Measurements from ENCODE around the gene FAM200B. TPM values are rescaled to one million over a fixed set of nuclear protein-coding genes. Genes with fewer than 3 reads are reported as not detected.

The FAM200B gene
- total and polyA plus RNA-seq, 2 of the 4 experiments (the other 2 are of a cell fraction) = 16.7 to 18.5 TPM

DNA sequence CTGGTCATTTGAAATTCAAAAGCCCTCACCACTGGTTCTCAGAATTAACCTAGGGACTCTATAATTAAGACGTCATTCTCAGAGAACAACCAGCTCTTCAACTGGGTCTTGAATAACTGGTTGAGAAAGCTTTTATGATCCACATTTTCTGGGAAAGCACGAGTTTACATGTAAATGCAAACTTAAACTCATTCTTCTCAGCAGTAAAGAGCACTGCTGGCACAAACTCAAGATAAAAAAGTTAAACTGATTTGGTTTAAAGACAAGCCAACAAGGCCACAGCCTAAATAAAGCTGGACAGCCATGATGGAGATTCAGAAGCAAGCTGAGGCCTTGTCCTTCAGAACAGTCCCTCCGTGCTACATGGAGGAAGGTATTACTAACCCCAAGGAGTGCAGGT is 34.5 kb downstream of the FAM200B start:
- no peak overlapping the region for H3K4me2 ChIP-seq (ENCODE audit: low read depth, low read length)
- peaks cover 18% of the 10 kb centered on the region for H3K4me1 ChIP-seq (ENCODE audit: control insufficient read depth, insufficient read depth, low read length)
- H2BK5ac ChIP-seq (ENCODE audit: low read depth, low read length, poor library complexity, severe bottlenecking) = peak overlapping the region; percentile 8
- H3K14ac ChIP-seq (replicated peaks; ENCODE audit: low read depth, low read length) = peak overlapping the region; percentile 89
- H3K9me1 ChIP-seq (ENCODE audit: insufficient read depth, low read length) = peaks cover 10% of the 10 kb centered on the region
- BruUV-seq (replicated peaks) = no TSS peak
- ChIA-PET CTCF (no interaction called here), POLR2A (ENCODE audit: unreplicated experiment) (no interaction called here)
- dilution Hi-C loops (cut with HindIII; ENCODE audit: low sequenced_read_pairs, unreplicated experiment) (no loop called here), intact Hi-C loops (cut with micrococcal nuclease) (loop anchor here (2.0 kb wide), 1 partner anchor 25 kb away; no protein-coding TSS in a partner anchor), in situ Hi-C loops (cut with MboI; ENCODE audit: low sequenced_read_pairs) (no loop called here)
- peak overlapping the region; percentile 47 to 79; a peak in 3 of 4 replicates for H4K8ac ChIP-seq (ENCODE audit: low read depth in 2 of 2, low read length in 2 of 2)
- H2BK15ac ChIP-seq (ENCODE audit: low read depth, low read length) = peak overlapping the region; percentile 93; the same call in 2 of the 3 replicates
- peak overlapping the region; percentile 54 for H2AFZ ChIP-seq (replicated peaks; ENCODE audit: low read length, poor library complexity)
- no peak overlapping the region; the same call in 1 of the 2 replicates for H3K27ac ChIP-seq (ENCODE audit: insufficient read depth, low read length)
- H3K56ac ChIP-seq (ENCODE audit: extremely low read depth, insufficient read depth, low read length) = no peak overlapping the region
- no peak for DNase-seq
- H4K5ac ChIP-seq (ENCODE audit: low read depth, low read length) = peak overlapping the region; percentile 62
- ATAC-seq (ENCODE audit: low read depth) = no peak
- peak overlapping the region; percentile 77 for H3K18ac ChIP-seq (ENCODE audit: low read depth, low read length)
- H3K27me3 ChIP-seq (ENCODE audit: control insufficient read depth, insufficient read depth, low read length) = no peaks in the 10 kb centered on the region
- no peak overlapping the region for H3K4me3 ChIP-seq (ENCODE audit: insufficient read depth, low read depth, low read length)
- H2BK120ac ChIP-seq (ENCODE audit: low read depth, low read length) = peak overlapping the region; percentile 94
- TF ChIP-seq MXI1 (IDR thresholded peaks at IDR 0.05; ENCODE audit: borderline replicate concordance, low read depth, low read length) (no peak), BHLHE40 (IDR thresholded peaks at IDR 0.05; ENCODE audit: low read depth, low read length) (no peak), CEBPB (IDR thresholded peaks at IDR 0.05; ENCODE audit: low read depth, low read length) (no peak), FOS (IDR thresholded peaks at IDR 0.05; ENCODE audit: low read depth, low read length) (no peak), RCOR1 (IDR thresholded peaks at IDR 0.05; ENCODE audit: insufficient replicate concordance, low read length) (no peak), RFX5 (IDR thresholded peaks at IDR 0.05; ENCODE audit: low read depth, low read length) (no peak)
- H2BK20ac ChIP-seq (ENCODE audit: low read depth, low read length) = peak overlapping the region; percentile 93
- peak overlapping the region; percentile 89 for H3K4ac ChIP-seq (ENCODE audit: low read depth, low read length)
- 0 out of 4 replicates have a peak, but pooled peaks cover 0 to 4% of the 10 kb centered on the region in 2 experiments for H3K79me1 ChIP-seq (ENCODE audit: low read depth in 1 of 2, low read length in 2 of 2)
- no peaks in the 10 kb centered on the region for H4K20me1 ChIP-seq (ENCODE audit: insufficient read depth, low read length)
- no CpG with 5 or more reads among the region's 3 CpGs for WGBS, 2 experiments (ENCODE audit: extremely low coverage in 2 of 2, insufficient read length in 1 of 2)
- no peaks in the 10 kb centered on the region for H3K9me3 ChIP-seq (ENCODE audit: control insufficient read depth, insufficient read depth, low read length)
- H3K23ac ChIP-seq (ENCODE audit: low read depth, low read length) = 0 out of 2 replicates have a peak overlapping the region, but pooled peaks have one; percentile 2
- no peak overlapping the region for H3K9ac ChIP-seq (ENCODE audit: low read depth, low read length)
- peak overlapping the region; percentile 90 for H4K91ac ChIP-seq (ENCODE audit: insufficient read depth, low read depth, low read length)
- H3K36me3 ChIP-seq (ENCODE audit: control insufficient read depth, insufficient read depth, low read length) = no peaks in the 10 kb centered on the region; the same call in 1 of the 2 replicates
- H2AK9ac ChIP-seq (replicated peaks; ENCODE audit: low read depth, low read length, poor library complexity) = no peak overlapping the region
- peak overlapping the region; percentile 46; the same call in 1 of the 2 replicates for H2AK5ac ChIP-seq (ENCODE audit: low read depth, low read length)

All from IMR-90 (cell line).